ENCODE measurements around the gene TRAPPC10.

TRAPPC10 gene

GRCh38 chr21:44028287-44028659 lies 16.2 kb downstream of the TRAPPC10 start:
- peaks cover 71% of the 10 kb centered on the region for H3K4me1 Mint-ChIP-seq (ENCODE audit: low read depth)
- peaks cover 31% of the 10 kb centered on the region for H3K36me3 Mint-ChIP-seq (ENCODE audit: low read depth)
- no peak overlapping the region for H3K27ac Mint-ChIP-seq
- H3K27me3 Mint-ChIP-seq: no peaks in the 10 kb centered on the region
- no peaks in the 10 kb centered on the region for H3K9me3 Mint-ChIP-seq
- no peak overlapping the region for H3K4me3 Mint-ChIP-seq

DNA sequence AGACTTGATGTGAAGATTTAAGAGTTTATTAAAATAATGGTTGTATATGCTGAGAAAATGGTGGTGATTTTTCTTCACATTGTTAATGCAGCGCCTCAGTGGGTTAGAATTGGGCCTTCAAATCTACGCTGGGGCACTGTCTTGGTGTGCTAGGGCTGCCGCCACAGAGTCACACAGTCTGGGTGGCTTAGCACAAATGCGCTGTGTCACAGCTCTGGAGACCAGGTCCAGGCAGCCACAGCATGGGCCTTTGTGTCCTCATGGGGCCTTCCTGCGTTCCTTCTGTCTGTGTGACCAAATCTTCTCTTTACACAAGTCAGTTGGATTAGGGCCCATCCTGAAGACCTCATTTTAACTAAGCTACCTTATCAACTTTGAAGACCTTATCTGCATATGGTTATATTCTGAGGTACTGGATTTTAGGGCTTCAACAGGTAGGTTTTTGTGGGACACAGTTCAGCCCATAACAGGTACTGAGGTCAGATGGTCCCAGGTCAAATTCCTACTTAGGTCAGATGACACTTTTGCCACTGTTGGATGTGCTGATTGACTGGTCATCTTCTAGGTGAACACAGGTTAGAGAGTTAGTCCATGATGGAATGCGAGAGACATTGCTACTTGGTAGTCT lies 17.5 kb downstream of the TRAPPC10 start:
- H3K27me3 Mint-ChIP-seq: no peaks in the 10 kb centered on the region
- H3K4me3 Mint-ChIP-seq: no peak overlapping the region
- peaks cover 58% of the 10 kb centered on the region for H3K4me1 Mint-ChIP-seq (ENCODE audit: low read depth)
- H3K9me3 Mint-ChIP-seq: no peaks in the 10 kb centered on the region
- H3K36me3 Mint-ChIP-seq (ENCODE audit: low read depth): peaks cover 38% of the 10 kb centered on the region
- peak overlapping the region; percentile 57 for H3K27ac Mint-ChIP-seq

- Mint-ChIP-seq H3K27ac (no peak overlapping the region), H3K36me3 (ENCODE audit: low read depth) (peaks cover 63% of the 10 kb centered on the region), H3K9me3 (no peaks in the 10 kb centered on the region), H3K4me1 (ENCODE audit: low read depth) (peaks cover 12% of the 10 kb centered on the region), H3K27me3 (no peaks in the 10 kb centered on the region), H3K4me3 (no peak overlapping the region)
Measured at GRCh38 chr21:44035244-44035643, 23.1 kb downstream of the TRAPPC10 start.

- Mint-ChIP-seq H3K27ac (peak overlapping the region; percentile 53), H3K4me1 (ENCODE audit: low read depth) (peaks cover 5% of the 10 kb centered on the region), H3K4me3 (no peak overlapping the region), H3K9me3 (no peaks in the 10 kb centered on the region), H3K36me3 (ENCODE audit: low read depth) (peaks cover 70% of the 10 kb centered on the region), H3K27me3 (no peaks in the 10 kb centered on the region)
Measured at GRCh38 chr21:44038063-44038462, 26.0 kb downstream of the TRAPPC10 start.

- H3K4me3 Mint-ChIP-seq: no peak overlapping the region
- no peaks in the 10 kb centered on the region for H3K9me3 Mint-ChIP-seq
- H3K27ac Mint-ChIP-seq: peak overlapping the region; percentile 52
- peaks cover 12% of the 10 kb centered on the region for H3K4me1 Mint-ChIP-seq (ENCODE audit: low read depth)
- H3K27me3 Mint-ChIP-seq: no peaks in the 10 kb centered on the region
- H3K36me3 Mint-ChIP-seq (ENCODE audit: low read depth): peaks cover 66% of the 10 kb centered on the region
Measured at GRCh38 chr21:44039828-44040227, 27.7 kb downstream of the TRAPPC10 start.

DNA sequence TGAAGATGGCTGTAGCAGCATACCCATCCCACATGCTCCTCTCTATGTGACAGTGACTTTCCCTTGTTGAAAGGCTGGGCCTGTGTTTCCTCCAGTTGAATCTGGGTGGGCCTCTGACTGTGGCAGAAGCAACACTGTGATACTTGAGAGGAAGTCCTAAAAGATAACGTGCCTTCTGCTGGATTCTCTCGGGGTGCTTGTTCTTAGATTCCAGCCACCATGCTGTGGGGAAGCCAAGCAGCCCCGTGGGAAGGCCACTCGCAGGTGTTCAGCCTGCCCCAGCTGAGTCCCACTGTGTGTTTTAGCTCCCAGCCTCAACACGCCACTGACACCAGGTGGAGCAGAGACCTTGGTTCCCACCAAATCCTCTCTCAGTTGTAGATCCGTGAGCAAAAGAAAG lies 31.5 kb downstream of the TRAPPC10 start:
- Mint-ChIP-seq H3K4me1 (ENCODE audit: low read depth) (peaks cover 17% of the 10 kb centered on the region), H3K9me3 (no peaks in the 10 kb centered on the region), H3K27ac (peak overlapping the region; percentile 55), H3K27me3 (no peaks in the 10 kb centered on the region), H3K36me3 (ENCODE audit: low read depth) (peaks cover 60% of the 10 kb centered on the region), H3K4me3 (no peak overlapping the region)

DNA sequence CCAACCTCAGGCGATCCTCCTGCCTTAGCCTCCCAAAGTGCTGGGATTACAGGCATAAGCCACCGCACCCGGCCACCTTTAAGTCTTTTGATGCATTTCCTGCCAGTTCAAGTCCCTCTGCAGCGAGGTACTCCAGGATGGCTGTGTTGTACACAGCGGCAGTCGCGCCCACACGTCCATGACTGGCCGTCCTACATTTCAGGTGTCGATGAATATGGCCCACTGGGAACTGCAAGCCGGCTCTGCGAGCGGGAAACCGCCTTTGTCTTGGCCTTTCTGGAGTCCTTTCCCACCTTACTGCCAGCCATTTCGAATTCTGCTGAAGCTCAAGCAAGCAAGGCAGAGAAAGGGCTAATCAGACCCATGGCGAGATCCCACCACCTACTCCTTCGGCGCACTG lies 34.6 kb downstream of the TRAPPC10 start:
- Mint-ChIP-seq H3K27me3 (no peaks in the 10 kb centered on the region), H3K4me1 (ENCODE audit: low read depth) (peaks cover 15% of the 10 kb centered on the region), H3K4me3 (no peak overlapping the region), H3K27ac (no peak overlapping the region), H3K36me3 (ENCODE audit: low read depth) (peaks cover 54% of the 10 kb centered on the region), H3K9me3 (no peaks in the 10 kb centered on the region)

GRCh38 chr21:44047996-44048560 lies 36.0 kb downstream of the TRAPPC10 start:
- Mint-ChIP-seq H3K4me1 (ENCODE audit: low read depth) (peaks cover 15% of the 10 kb centered on the region), H3K36me3 (ENCODE audit: low read depth) (peaks cover 57% of the 10 kb centered on the region)

GRCh38 chr21:44049182-44049581 lies 37.1 kb downstream of the TRAPPC10 start:
- Mint-ChIP-seq H3K9me3 (no peaks in the 10 kb centered on the region), H3K4me3 (no peak overlapping the region), H3K27me3 (no peaks in the 10 kb centered on the region), H3K4me1 (ENCODE audit: low read depth) (peaks cover 12% of the 10 kb centered on the region), H3K36me3 (ENCODE audit: low read depth) (peaks cover 58% of the 10 kb centered on the region), H3K27ac (no peak overlapping the region)

More at GRCh38 chr21:44047996-44048560, 36.0 kb downstream of the TRAPPC10 start:
- H3K27ac Mint-ChIP-seq: no peak overlapping the region
- no peaks in the 10 kb centered on the region for H3K9me3 Mint-ChIP-seq
- no peaks in the 10 kb centered on the region for H3K27me3 Mint-ChIP-seq
- H3K4me3 Mint-ChIP-seq: no peak overlapping the region

DNA sequence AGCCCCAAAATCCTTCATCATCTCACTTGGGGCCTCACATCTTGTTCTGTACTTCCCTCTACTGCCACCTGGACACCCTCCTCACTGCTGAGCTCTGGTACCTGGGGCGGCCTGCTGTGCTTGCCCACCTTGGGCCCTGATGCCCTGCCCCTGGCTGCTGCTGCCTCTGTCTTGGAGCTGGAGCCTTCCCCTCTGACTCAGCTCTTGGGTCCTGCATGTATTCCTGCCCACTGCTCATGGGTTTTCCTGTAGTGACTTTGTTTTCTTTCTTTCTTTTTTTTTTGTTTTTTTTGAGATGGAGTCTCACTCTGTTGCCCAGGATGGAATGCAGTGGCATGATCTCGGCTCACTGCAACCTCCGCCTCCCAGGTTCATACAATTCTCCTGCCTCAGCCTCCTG lies 37.5 kb downstream of the TRAPPC10 start:
- Mint-ChIP-seq H3K27me3 (no peaks in the 10 kb centered on the region), H3K36me3 (ENCODE audit: low read depth) (peaks cover 56% of the 10 kb centered on the region), H3K9me3 (no peaks in the 10 kb centered on the region), H3K4me3 (no peak overlapping the region), H3K4me1 (ENCODE audit: low read depth) (peaks cover 14% of the 10 kb centered on the region), H3K27ac (no peak overlapping the region)

- Mint-ChIP-seq H3K4me1 (ENCODE audit: low read depth) (peaks cover 17% of the 10 kb centered on the region), H3K27ac (no peak overlapping the region), H3K9me3 (no peaks in the 10 kb centered on the region), H3K36me3 (ENCODE audit: low read depth) (peaks cover 57% of the 10 kb centered on the region), H3K4me3 (no peak overlapping the region), H3K27me3 (no peaks in the 10 kb centered on the region)
Measured at GRCh38 chr21:44050276-44050675, 38.2 kb downstream of the TRAPPC10 start.

- no peaks in the 10 kb centered on the region for H3K9me3 Mint-ChIP-seq
- peaks cover 19% of the 10 kb centered on the region for H3K4me1 Mint-ChIP-seq (ENCODE audit: low read depth)
- peaks cover 63% of the 10 kb centered on the region for H3K36me3 Mint-ChIP-seq (ENCODE audit: low read depth)
- no peaks in the 10 kb centered on the region for H3K27me3 Mint-ChIP-seq
- no peak overlapping the region for H3K4me3 Mint-ChIP-seq
- H3K27ac Mint-ChIP-seq: no peak overlapping the region
Measured at GRCh38 chr21:44051462-44051941, 39.4 kb downstream of the TRAPPC10 start.

GRCh38 chr21:44052071-44052829 lies 40.1 kb downstream of the TRAPPC10 start:
- Mint-ChIP-seq H3K4me3 (no peak overlapping the region), H3K9me3 (no peaks in the 10 kb centered on the region), H3K27ac (no peak overlapping the region), H3K36me3 (ENCODE audit: low read depth) (peaks cover 68% of the 10 kb centered on the region), H3K27me3 (no peaks in the 10 kb centered on the region), H3K4me1 (ENCODE audit: low read depth) (peaks cover 25% of the 10 kb centered on the region)

DNA sequence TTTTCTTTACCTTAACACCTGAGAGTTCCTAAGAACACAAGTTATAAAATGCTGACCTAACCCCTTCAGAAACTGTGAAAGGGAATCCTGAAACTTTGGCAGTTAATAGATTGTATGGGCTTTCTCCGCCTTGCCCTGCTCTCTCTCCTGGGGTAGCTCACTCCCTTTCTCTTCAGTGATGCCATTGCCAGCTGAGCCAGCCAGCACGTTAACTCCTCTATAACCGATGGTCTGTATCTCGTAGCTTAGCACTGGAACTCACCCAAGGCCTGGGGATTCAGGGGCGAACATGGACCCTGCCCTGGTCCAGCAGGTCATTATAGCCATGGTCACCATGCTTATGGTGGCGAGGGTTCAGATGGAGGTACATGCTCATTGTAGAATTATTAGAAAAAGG lies 40.7 kb downstream of the TRAPPC10 start:
- peaks cover 65% of the 10 kb centered on the region for H3K36me3 Mint-ChIP-seq (ENCODE audit: low read depth)
- H3K27ac Mint-ChIP-seq: no peak overlapping the region
- H3K9me3 Mint-ChIP-seq: no peaks in the 10 kb centered on the region
- no peaks in the 10 kb centered on the region for H3K27me3 Mint-ChIP-seq
- peaks cover 26% of the 10 kb centered on the region for H3K4me1 Mint-ChIP-seq (ENCODE audit: low read depth)
- no peak overlapping the region for H3K4me3 Mint-ChIP-seq

GRCh38 chr21:44053567-44053966 lies 41.5 kb downstream of the TRAPPC10 start:
- H3K36me3 Mint-ChIP-seq (ENCODE audit: low read depth): peaks cover 65% of the 10 kb centered on the region
- H3K27me3 Mint-ChIP-seq: no peaks in the 10 kb centered on the region
- H3K27ac Mint-ChIP-seq: no peak overlapping the region
- no peaks in the 10 kb centered on the region for H3K9me3 Mint-ChIP-seq
- H3K4me1 Mint-ChIP-seq (ENCODE audit: low read depth): peaks cover 33% of the 10 kb centered on the region
- H3K4me3 Mint-ChIP-seq: no peak overlapping the region

Measured in stimulated activated naive CD8-positive, alpha-beta T cell treated with anti-CD3 and anti-CD28 coated beads, Interleukin-15, Interleukin-2, amounts not matched to agents 100 ng/mL and 50 ng/mL, for 24 hours (primary cell).